HG03060 (cell line): ENCODE measurements around the gene LYPD3.
"Not testable (repeated sequence)": the region's sequence is repeated elsewhere in the genome, so short reads cannot be mapped to it uniquely, and the experiment has no call there.

ENCODE experiments used
- ATAC-seq: cut with Tn5 transposase; IDR thresholded peaks from one replicate; pipeline ENCODE4 v1.9.1; 2021; ENCODE audit warnings: low read depth, moderate number of reproducible peaks; ENCODE audit not compliant: unreplicated experiment

The LYPD3 gene

DNA sequence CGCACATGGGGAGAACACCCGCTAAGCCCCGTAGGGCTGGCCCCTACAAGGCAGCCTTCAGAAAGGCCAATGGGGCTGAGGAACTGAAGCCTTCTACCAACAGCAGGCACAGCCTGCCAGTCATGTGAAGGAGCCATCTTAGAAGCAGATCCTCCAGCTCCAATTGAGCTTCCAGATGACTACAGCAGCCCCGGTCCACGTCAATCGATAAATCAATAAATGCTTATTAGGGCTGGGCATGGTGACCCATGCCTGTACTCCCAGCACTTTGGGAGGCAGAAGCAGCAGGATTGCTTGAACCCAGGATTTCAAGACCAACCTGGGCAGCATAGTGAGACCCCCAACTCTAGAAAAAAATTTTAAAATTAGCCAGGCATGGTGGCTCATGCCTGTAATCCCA is 27.7 kb downstream of the LYPD3 start:
- ATAC-seq = no peak

DNA sequence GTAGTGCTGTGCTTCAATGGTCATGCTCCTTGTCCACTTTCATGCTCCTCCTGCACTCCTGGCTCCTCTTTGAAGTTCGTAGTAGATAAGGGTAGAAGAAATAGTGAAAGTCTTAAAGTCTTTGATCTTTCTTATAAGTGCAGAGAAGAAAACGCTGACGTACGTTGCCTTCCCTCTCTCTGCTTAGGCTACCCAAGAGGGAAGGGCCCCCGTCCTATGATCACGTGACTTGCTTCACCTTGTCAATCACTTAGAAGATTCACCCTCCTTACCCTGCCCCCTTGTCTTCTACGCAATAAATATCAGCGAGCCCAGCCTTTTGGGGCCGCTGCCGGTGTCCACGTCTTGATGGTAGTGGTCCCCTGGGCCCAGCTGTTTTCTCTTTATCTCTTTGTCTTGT is 28.1 kb downstream of the LYPD3 start:
- ATAC-seq = not testable (repeated sequence)

DNA sequence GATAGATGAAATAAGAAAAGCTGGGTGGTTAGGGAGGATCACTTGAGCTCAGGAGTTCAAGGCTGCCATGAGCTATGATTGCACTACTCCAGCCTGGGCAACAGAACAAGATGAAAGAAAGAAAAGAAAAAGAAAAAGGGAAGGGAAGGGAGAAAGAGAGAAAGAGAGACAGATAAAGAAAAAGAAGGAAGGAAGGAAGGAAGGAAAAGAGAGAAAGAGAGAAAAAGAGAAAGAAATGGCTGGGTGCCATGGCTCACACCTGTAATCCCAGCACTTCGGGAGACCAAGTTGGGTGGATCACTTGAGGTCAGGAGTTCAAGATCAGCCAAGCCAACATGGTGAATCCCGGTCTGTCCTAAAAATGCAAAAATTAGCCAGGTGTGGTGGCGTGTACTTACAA is 29.6 kb downstream of the LYPD3 start:
- no peak for ATAC-seq

DNA sequence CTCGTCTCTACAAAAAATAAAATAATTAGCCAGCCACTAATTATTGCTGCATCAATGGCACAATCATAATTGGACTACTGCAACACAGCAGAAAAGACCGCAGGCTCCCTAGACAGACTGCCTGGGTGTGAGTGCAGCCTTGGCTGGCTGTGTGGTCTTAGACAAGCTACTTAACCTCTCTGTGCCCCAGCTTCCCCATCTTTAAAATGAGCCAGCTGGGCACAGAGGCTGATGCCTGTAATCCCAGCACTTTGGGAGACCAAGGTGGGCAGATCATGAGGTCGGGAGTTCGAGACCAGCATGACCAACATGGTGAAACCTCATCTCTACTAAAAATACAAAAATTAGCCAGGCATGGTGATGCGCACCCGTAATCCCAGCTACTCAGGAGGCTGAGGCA is 31.7 kb downstream of the LYPD3 start:
- ATAC-seq = no peak

DNA sequence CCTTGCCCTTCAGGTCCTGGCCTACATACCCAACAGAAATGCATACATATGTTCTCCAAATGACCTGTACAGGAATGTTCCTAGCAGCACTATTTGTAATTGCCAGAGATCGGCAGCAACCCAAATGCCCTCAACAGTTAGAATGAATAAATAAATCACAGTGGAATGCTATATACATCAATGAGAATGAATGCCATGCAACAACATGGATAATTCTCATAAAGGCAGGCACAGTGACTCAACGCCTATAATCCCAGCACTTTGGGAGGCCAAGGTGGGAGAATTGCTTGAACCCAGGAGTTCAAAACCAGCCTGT is 32.1 kb downstream of the LYPD3 start:
- no peak for ATAC-seq

DNA sequence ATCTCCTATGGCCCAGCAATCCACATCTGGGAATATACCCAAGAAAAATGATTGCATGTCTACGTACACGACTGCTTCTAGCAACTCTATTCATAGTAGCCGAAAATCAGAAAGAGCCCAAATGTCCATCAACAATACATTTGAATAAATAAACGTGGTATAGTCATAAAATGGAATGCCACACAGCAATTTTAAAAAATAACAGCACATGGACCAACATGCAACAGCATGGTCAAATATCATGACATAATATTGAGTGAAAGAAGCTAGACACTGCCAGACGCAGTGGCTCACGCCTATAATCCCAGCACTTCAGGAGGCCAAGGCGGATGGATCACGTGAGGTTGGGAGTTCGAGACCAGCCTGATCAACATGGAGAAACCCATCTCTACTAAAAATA is 34.4 kb downstream of the LYPD3 start:
- ATAC-seq = no peak

DNA sequence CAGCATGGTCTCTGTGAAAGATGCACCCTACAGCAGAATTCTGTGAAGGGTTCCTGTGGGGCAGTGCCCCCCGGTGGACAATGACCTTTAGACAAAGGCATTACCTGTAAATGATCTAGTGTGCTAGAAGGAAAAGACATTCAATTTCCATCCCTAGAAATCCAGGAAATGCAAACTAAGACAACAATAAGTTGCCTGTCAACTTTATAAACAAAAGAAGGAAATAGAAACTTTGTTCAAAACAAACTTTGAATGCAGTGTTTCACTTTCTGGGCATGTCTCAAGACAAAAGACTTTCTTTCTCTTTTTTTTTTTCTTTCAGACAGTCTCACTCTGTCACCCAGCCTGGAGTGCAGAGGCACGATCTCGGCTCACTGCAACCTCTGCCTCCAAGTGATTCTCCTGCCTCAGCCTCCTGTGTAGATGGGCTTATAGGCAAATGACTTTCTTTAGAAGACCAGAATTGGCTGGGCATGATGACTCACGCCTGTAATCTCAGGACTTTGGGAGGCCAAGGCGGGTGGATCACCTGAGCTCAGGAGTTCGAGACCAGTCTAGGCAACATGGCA is 35.2 kb downstream of the LYPD3 start:
- no peak for ATAC-seq

DNA sequence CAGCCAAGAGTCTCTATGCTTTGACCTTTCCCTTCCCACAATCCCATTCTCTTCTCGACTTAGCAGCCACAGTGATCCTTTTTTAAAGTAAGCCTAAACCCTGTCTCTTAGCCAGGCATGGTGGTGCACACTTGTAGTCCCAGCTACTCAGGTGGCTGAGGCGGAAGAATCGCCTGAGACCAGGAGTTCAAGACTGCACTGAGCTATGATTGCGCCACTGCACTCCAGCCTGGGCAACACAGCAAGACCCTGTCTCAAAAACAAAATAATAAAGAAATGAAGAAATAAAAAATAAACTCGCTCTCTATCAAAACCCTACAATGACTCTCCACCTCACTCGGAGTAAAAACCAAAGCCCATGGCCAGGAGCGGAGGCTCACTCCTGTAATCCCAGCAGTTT is 36.0 kb downstream of the LYPD3 start:
- no peak for ATAC-seq

DNA sequence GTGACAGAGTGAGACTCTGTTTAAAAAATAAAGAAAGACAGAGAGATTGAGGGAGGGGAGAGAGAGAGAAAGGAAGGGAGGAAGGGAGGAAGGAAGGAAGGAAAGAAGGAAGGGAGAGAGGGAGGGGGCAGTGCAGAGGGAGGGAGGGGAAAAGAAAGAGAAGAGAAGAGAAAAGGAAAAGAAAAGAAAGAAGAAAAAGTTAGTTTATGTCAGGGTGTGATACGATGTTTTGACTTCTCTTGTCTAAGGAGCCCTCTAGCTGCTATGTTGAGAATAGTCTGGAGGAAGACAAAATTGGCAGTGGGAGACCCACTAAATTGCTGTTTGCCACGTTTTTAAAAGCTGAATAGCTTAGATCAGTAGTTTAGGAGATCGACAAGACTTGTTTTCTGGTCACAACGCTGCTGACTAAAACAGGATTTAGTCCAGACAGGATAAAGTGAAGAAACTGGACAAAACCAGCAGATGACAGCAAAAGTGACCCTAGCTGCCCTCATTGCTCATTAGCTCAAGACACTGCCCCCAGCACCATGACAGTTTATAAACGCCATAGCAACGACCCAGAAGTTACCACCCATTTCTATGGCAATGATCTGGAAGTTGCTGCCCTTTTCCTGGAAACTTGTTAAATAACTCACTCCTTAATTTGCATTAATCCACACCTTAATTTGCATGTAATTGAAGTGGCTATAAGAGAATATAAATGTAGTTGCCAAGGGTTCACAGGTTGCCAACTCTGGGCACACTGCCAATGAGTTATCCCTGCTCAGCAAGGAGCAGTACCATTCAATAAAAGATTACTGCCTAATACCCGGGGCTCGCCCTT is 39.6 kb downstream of the LYPD3 start:
- ATAC-seq = no peak

DNA sequence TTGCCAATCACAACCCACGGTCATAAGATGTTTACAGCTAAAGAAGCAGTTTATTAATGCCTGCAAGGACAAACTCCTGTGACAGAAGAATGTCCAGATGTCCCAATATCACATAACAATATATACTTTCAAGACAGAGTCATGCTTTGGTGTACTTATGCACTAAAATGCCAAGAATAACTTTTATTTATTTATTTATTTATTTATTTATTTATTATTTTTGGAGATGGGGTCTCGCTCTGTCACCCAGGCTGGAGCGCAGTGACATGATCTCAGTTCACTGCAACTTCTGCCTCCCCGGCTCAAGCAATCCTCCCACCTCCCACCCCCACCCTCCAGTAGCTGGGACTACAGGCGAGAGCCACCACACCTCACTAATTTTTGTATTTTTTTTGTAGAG is 41.6 kb downstream of the LYPD3 start:
- ATAC-seq = no peak

DNA sequence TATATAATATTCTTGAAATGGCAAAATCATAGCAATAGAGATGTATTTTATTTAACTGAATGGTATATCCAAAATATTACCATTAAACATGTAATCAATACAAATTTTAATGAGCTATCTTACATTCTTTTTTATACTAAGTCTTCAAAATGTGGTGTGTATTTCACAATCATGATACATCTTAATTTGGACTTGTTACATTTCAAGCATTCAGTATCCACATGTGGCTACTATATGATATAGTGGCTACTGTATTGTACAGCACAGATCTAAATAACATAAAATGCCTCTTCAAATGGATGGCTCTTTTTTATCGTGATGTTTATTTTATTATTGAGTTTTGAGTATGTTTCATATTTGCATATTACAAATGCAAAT is 42.7 kb downstream of the LYPD3 start:
- no peak for ATAC-seq

DNA sequence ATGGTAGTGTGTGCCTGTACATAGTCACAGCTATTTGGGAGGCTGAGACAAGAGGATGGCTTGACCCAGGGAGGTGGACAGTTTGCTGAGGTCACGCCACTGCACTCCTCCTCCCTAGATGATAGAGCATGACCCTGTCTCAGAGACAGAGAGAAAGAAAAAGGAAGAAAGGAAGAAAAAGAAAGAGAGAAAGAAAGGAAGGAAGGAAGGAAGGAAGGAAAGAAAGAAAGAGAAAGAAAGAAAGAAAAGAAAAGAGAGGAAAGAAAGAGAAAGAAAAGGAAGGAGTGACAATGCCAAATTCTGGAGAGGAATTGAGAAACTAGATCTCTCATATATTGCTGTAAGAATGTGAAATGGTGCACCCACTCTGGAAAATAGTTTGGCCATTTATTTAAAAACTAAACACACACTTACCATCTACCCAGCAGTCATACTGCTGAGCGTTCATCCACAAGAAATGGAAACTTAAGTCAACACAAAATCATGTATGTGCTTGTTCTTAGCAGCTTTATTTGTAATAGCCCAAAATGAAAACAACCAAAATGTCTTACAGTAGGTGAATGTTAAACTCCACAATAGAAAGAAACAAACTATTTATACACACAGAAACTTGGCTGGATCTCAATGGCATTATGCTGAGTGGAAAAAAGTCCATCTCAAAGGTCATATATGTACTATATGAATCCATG is 43.3 kb downstream of the LYPD3 start:
- no peak for ATAC-seq

DNA sequence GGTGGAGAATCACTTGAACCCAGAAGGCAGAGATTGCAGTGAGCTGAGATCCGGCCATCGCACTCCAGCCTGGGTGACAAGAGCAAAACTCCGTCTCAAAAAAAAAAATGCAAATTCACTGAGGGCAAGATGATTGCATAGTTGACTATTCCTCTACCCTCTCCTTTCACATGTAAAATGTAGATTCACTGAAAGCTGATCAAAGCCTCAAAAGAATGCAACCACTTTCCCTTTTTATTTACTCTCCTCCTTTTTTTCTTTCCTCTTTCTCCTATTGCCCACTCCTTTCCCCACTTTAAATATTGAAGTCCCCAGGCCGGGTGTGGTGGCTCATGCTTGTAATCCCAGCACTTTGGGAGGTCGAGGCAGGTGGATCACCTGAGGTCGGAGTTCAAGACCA is 44.5 kb downstream of the LYPD3 start:
- no peak for ATAC-seq

DNA sequence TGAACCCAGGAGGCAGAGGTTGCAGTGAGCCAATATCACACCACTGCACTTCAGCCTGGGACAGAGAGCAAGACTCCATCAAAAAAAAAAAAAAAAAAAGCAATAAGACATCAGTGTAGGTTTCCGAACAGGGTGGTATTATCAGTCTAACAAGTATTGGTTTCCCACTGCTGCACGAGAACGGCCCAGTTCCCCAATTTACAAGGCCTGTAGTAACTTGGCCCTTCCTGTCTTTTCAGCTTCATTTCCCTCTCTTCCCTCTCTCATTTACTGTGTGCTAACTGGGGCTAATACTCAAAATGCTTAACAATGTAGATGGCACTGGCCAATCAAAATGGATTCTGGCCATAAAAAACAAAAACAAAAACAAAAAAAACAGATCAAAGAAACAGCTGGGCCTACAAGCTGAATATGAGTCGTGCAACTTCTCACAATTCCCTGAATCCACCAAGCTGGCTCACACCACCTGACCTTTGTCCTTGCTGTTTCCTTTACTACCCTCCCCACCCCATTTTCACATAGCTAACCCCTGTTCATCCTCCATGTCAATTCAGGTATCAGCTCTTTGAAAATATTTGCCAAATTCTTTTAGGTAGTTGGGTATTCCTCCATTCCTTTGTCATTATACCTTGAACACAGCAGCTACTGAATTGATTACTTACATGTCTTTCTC is 48.3 kb downstream of the LYPD3 start:
- ATAC-seq = no peak

DNA sequence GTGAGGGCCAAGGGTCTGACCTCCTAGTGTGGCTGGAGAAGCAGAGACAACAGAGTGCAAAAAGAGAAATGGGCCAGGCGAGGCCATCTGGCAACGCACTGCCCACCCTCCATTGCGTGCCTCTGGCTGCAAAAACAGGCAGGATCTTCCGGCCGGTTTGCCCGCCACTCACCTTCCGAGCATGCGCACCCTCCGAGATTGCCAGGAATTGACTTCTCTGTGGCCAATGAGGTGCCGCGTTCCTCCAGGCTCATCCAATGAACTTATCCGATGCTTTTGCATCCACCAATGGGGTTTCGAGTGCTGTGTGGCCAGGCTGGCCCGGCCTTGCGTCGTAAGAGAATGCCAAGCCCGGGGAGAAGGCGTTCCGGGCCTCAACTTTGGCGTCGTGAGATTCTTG is 50.9 kb downstream of the LYPD3 start, which contains the start of gene TEX101:
Gene TEX101 (plus strand): TSS at position 337 of the 400 bp plus-strand sequence. CDS start 1,030 bp downstream, outside the sequence.
- ATAC-seq = no peak

DNA sequence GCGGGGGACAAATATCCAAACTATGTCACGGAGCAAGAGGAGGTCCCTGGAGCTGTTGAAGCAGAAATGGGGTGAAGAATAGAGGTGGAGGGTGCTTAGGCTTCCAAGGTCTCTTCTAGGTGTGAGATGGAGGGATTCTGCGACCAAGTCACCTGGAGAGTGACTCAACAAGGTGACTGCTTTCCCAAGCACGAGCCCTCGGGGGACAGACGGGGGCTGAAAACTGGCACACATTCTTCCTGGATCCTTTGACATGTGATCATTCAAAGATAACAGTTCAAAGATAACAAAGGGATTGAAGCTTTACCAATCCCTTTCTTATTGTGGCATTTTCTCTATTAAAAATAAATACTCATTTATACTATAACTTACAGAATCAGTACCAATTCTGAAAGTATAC is 53.0 kb downstream of the LYPD3 start:
- no peak for ATAC-seq
